Gastroesophageal sphincter (tissue), 3 donors: ENCODE data around the gene LIMS1.
"Not testable (repeated sequence)": the region's sequence is repeated elsewhere in the genome, so short reads cannot be mapped to it uniquely, and the experiment has no call there.

ENCODE experiments used
- POLR2AphosphoS5 ChIP-seq: sonication (generic); formaldehyde crosslinking; IDR thresholded peaks from one replicate; pipeline ENCODE4 v1.6.1; 2017; ENCODE audit warnings: antibody characterized with exemption
- TF ChIP-seq, protein P1 (sequence below), 4 experiments: fragments of 200-600 bp in 2 of 4; fragments of 450-650 bp in 2 of 4; sonication (generic) in 1 of 4; IDR thresholded peaks; one replicate each; pipeline ENCODE4 v1.5.1; 2017 to 2019; ENCODE audit warnings: antibody characterized with exemption in 4 of 4, mild to moderate bottlenecking in 2 of 4, moderate library complexity in 2 of 4

DNA sequence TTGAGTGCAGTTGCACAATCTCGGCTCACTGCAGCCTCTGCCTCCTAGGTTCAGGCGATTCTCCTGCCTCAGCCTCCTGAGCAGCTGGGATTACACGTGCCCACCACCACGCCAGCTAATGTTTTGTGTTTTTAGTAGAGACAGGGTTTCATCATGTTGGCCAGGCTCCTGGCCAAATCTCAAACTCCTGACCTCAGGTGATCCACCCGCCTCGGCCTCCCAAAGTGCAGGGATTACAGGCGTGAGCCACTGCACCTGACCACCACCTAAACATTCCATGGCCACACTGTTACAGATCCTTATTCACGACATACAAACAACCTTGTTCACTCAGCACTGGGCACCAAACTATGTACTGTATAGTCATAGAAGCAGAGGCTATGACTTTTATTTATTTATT is 116.2 kb downstream of the LIMS1 start:
- TF ChIP-seq POLR2AphosphoS5: not testable (repeated sequence)
- TF ChIP-seq, protein P1, sequence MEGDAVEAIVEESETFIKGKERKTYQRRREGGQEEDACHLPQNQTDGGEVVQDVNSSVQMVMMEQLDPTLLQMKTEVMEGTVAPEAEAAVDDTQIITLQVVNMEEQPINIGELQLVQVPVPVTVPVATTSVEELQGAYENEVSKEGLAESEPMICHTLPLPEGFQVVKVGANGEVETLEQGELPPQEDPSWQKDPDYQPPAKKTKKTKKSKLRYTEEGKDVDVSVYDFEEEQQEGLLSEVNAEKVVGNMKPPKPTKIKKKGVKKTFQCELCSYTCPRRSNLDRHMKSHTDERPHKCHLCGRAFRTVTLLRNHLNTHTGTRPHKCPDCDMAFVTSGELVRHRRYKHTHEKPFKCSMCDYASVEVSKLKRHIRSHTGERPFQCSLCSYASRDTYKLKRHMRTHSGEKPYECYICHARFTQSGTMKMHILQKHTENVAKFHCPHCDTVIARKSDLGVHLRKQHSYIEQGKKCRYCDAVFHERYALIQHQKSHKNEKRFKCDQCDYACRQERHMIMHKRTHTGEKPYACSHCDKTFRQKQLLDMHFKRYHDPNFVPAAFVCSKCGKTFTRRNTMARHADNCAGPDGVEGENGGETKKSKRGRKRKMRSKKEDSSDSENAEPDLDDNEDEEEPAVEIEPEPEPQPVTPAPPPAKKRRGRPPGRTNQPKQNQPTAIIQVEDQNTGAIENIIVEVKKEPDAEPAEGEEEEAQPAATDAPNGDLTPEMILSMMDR (IDR thresholded peaks at IDR 0.05): not testable (repeated sequence)
